Breast epithelium (tissue), 3 donors: ENCODE measurements around the gene ANTXR2.

Source experiments
- POLR2A ChIP-seq: fragments of 450-650 bp; IDR thresholded peaks from one replicate; pipeline ENCODE4 v1.6.1; 2016; ENCODE audit warnings: antibody characterized with exemption, mild to moderate bottlenecking, moderate library complexity
- POLR2AphosphoS5 ChIP-seq, 3 donors: sonication (generic); formaldehyde crosslinking; IDR thresholded peaks; one replicate each; pipeline ENCODE4 v1.6.1; 2017; ENCODE audit warnings: antibody characterized with exemption in 3 of 3
- TF ChIP-seq, protein P1 (sequence below), 3 donors: fragments of 450-650 bp; IDR thresholded peaks; one replicate each; pipeline ENCODE4 v1.5.1; 2016 to 2017; ENCODE audit warnings: antibody characterized with exemption in 3 of 3, mild to moderate bottlenecking in 3 of 3, moderate library complexity in 3 of 3

DNA sequence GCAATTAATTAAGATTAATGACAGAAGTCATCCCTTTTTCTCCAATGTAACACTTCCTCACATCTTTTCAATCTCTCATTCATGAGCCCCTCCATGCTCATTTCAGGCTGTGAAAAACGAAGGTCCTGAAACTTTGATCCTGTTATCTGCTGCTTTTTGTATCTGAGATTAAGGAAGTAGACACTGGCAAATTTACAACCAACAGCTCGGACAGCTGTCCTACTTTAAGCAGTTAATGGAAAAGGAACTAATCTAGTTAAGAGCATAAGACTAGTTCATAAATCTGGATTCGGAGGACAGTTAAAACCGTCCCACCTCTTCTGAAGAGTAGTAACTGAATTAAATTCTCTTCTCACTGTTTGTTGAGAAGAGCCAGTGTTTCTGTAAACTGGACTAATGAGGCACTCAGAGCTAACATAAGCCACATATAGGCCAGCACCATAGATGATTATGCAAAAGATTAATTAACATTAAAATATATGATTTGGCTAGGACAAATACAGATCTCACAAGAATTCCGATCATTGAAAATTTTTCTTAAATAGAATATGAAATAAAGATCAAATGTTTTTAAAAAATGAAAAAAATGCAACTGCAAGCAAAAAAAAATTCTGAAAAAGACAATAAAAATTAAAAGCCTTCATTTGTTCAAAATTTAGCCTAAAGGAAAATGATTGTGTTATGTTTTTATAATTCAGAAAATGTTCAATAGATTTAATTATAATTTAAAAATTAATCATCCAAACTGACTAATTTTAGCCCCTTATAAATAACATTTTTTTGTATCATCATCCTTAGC is 114.4 kb downstream of the ANTXR2 start:
- TF ChIP-seq, protein P1, sequence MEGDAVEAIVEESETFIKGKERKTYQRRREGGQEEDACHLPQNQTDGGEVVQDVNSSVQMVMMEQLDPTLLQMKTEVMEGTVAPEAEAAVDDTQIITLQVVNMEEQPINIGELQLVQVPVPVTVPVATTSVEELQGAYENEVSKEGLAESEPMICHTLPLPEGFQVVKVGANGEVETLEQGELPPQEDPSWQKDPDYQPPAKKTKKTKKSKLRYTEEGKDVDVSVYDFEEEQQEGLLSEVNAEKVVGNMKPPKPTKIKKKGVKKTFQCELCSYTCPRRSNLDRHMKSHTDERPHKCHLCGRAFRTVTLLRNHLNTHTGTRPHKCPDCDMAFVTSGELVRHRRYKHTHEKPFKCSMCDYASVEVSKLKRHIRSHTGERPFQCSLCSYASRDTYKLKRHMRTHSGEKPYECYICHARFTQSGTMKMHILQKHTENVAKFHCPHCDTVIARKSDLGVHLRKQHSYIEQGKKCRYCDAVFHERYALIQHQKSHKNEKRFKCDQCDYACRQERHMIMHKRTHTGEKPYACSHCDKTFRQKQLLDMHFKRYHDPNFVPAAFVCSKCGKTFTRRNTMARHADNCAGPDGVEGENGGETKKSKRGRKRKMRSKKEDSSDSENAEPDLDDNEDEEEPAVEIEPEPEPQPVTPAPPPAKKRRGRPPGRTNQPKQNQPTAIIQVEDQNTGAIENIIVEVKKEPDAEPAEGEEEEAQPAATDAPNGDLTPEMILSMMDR (IDR thresholded peaks at IDR 0.05), result no peak
- TF ChIP-seq POLR2AphosphoS5 (IDR thresholded peaks at IDR 0.05) (no peak), POLR2A (no peak)
